ENCODE results near the gene PAK4. TPM values are rescaled to one million over a fixed set of nuclear protein-coding genes. Genes with fewer than 3 reads are reported as not detected.
A peak's percentile ranks its signal among the peaks of the same experiment; 100 is the strongest.
"Not testable (repeated sequence)": the region's sequence is repeated elsewhere in the genome, so short reads cannot be mapped to it uniquely, and the experiment has no call there.

The PAK4 gene
- total RNA-seq, 3 donors from 2014 or later: 3.5 to 12.0 (median 10.2) TPM

- Histone ChIP-seq H3K27me3 (no peaks in the 10 kb centered on the region), H3K27ac (no peak overlapping the region), H3K36me3 (no peaks in the 10 kb centered on the region), H3K4me1 (peaks cover 6 to 15% of the 10 kb centered on the region in 2 donors), H3K4me3 (no peak overlapping the region), H3K9me3 (no peaks in the 10 kb centered on the region)
- intact Hi-C loops (cut with DNase I; ENCODE audit: low total_unique reads): no loop called here
- TF ChIP-seq CTCF (IDR thresholded peaks at IDR 0.05) (no peak), POLR2A (IDR thresholded peaks at IDR 0.05) (no peak), POLR2AphosphoS5 (IDR thresholded peaks at IDR 0.05) (no peak)
- DNase-seq (ENCODE audit: low spot score in 2 of 2): no peak
Measured at GRCh38 chr19:39141929-39142328, 16.3 kb downstream of the PAK4 start.

GRCh38 chr19:39142630-39143029 lies 17.0 kb downstream of the PAK4 start:
- intact Hi-C loops (cut with DNase I; ENCODE audit: low total_unique reads): no loop called here
- H3K4me1 ChIP-seq: peaks cover 6 to 15% of the 10 kb centered on the region in 2 donors

GRCh38 chr19:39143757-39144289 lies 18.2 kb downstream of the PAK4 start:
- not testable (repeated sequence) for H3K4me3 ChIP-seq

More at GRCh38 chr19:39142630-39143029, 17.0 kb downstream of the PAK4 start:
- Histone ChIP-seq H3K27ac (no peak overlapping the region), H3K36me3 (no peaks in the 10 kb centered on the region), H3K27me3 (no peaks in the 10 kb centered on the region), H3K4me3 (no peak overlapping the region), H3K9me3 (no peaks in the 10 kb centered on the region)
- no peak for TF ChIP-seq CTCF (IDR thresholded peaks at IDR 0.05)
- no peak for TF ChIP-seq POLR2AphosphoS5 (IDR thresholded peaks at IDR 0.05)
- no peak for TF ChIP-seq POLR2A (IDR thresholded peaks at IDR 0.05)
- DNase-seq (ENCODE audit: low spot score in 2 of 2): no peak

GRCh38 chr19:39144290-39145071 lies 18.9 kb downstream of the PAK4 start:
- Histone ChIP-seq H3K4me1 (peaks cover 0 to 15% of the 10 kb centered on the region in 2 donors), H3K4me3 (peak overlapping the region in 1 of 3 donors; percentile 45), H3K9me3 (no peaks in the 10 kb centered on the region), H3K27me3 (no peaks in the 10 kb centered on the region), H3K27ac (peak overlapping the region; percentile 86 to 95), H3K36me3 (no peaks in the 10 kb centered on the region)
- TF ChIP-seq POLR2AphosphoS5 (IDR thresholded peaks at IDR 0.05) (no peak), POLR2A (IDR thresholded peaks at IDR 0.05) (no peak), CTCF (IDR thresholded peaks at IDR 0.05) (no peak)
- intact Hi-C loops (cut with DNase I; ENCODE audit: low total_unique reads): no loop called here
- DNase-seq (ENCODE audit: low spot score in 2 of 2): no peak

More at GRCh38 chr19:39143757-39144289, 18.2 kb downstream of the PAK4 start:
- DNase-seq (ENCODE audit: low spot score in 2 of 2); H3K9me3 ChIP-seq; H3K36me3 ChIP-seq; H3K27me3 ChIP-seq; intact Hi-C loops (cut with DNase I; ENCODE audit: low total_unique reads): not testable (repeated sequence)
- peaks cover 6 to 15% of the 10 kb centered on the region in 2 donors for H3K4me1 ChIP-seq
- H3K27ac ChIP-seq: peak overlapping the region; percentile 86 to 95

GRCh38 chr19:39145180-39145953 lies 19.8 kb downstream of the PAK4 start:
- TF ChIP-seq POLR2A (IDR thresholded peaks at IDR 0.05) (no peak), CTCF (IDR thresholded peaks at IDR 0.05) (no peak), POLR2AphosphoS5 (IDR thresholded peaks at IDR 0.05) (peak in 1 of 3 donors; percentile 13)
- intact Hi-C loops (cut with DNase I; ENCODE audit: low total_unique reads): no loop called here
- peak in 1 of 2 donors; percentile 59 for DNase-seq (ENCODE audit: low spot score in 2 of 2)
- Histone ChIP-seq H3K27me3 (no peaks in the 10 kb centered on the region), H3K36me3 (no peaks in the 10 kb centered on the region), H3K9me3 (no peaks in the 10 kb centered on the region), H3K27ac (peak overlapping the region; percentile 86 to 95), H3K4me3 (peak overlapping the region in 2 of 3 donors; percentile 19 to 45), H3K4me1 (peaks cover 0 to 15% of the 10 kb centered on the region in 2 donors)
